ENCODE results near the gene MAIP1. TPM values are rescaled to one million over a fixed set of nuclear protein-coding genes. Genes with fewer than 3 reads are reported as not detected.
A peak's percentile ranks its signal among the peaks of the same experiment; 100 is the strongest.
"Not testable (repeated sequence)": the region's sequence is repeated elsewhere in the genome, so short reads cannot be mapped to it uniquely, and the experiment has no call there.

Gene MAIP1, protein sequence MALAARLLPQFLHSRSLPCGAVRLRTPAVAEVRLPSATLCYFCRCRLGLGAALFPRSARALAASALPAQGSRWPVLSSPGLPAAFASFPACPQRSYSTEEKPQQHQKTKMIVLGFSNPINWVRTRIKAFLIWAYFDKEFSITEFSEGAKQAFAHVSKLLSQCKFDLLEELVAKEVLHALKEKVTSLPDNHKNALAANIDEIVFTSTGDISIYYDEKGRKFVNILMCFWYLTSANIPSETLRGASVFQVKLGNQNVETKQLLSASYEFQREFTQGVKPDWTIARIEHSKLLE
- 10 to 100 TPM; 17.9 to 19.5 TPM for total RNA-seq

DNA sequence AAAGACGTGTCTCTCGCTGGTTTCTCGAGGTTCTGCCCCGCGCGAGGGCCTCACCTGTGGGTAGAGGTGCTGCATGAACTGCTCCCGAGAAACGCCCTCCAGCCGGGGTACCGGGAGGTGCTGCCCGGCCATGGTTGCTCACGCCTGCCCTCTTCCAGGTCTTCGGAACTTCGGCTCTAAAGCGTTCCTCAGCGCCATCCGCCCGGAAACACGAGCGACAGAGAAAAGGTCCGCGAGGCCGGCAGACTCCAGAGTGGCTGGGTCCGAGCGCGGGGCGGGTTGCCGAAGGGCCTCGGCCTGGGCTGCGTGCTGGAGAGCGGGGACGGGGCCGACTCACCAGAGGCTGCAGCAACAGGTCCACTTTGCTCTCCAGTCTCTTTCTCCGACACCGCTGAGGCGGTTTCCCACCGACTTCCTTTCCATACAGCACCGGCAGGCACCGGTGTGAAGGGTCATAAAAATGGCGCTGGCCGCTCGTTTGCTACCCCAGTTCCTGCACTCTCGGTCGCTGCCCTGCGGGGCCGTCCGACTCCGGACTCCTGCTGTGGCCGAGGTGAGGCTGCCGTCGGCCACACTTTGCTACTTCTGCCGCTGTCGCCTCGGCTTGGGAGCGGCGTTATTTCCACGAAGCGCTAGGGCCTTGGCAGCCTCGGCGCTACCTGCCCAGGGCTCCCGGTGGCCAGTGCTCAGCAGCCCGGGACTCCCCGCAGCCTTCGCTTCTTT lies at the start of gene MAIP1, which contains the start of gene TYW5:
Gene MAIP1 (plus strand): TSS at position 244 of the 723 bp plus-strand sequence. CDS start 217 bp downstream, at position 461.
Gene TYW5 (minus strand): TSS at position 153 of the 723 bp plus-strand sequence. CDS start 21 bp downstream, at position 132.
- Mint-ChIP-seq H3K36me3 (ENCODE audit: low read depth) (peaks cover 33% of the 10 kb centered on the region), H3K4me1 (peaks cover 64% of the 10 kb centered on the region), H3K9me3 (no peaks in the 10 kb centered on the region), H3K27ac (peak within 1 kb of the TSS; percentile 92), H3K27me3 (no peaks in the 10 kb centered on the region), H3K4me3 (peak within 1 kb of the TSS; percentile 98)
- ChIA-PET CTCF (no interaction called here), POLR2A (interaction anchor here (0.7 to 1.7 kb wide), 7 partner anchors 15 to 908 kb away, joined by 3 to 5 read pairs (median 3); partner anchors contain the start of genes C2orf69 and SGO2)
- DNase-seq: peak; percentile 81

DNA sequence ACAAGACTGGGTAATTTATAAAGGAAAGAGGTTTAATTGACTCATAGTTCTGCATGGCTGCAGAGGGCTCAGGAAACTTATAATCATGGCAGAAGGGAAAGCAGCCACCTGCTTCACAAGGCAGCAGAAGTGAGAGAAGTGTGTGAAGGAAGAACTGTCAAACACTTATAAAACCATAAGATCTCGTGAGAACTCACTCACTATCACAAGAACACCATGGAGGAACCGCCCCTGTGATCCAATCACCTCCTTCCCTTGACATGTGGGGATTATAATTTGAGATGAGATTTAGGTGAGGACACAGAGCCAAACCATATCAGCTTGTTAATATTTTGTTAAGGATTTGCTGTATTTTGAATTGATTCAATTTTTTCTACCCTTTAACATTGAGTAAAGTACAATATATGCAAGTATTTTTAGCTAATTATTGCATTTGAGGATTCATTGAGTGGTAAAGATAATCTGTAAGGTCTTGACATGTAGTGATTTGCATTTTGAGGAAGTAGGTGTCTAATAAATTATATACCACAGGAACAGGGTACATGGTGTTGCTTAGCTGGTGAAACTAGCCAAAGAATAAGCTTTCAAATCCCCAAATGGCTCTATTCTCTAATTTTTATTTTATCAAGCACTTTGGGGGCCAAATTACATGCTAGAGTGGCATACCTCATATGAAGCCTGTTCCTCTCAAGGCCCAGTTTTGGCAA lies 48.2 kb upstream of the MAIP1 start:
- Mint-ChIP-seq H3K4me3 (no peak overlapping the region), H3K4me1 (peaks cover 10% of the 10 kb centered on the region), H3K27me3 (peaks cover 14% of the 10 kb centered on the region), H3K9me3 (no peaks in the 10 kb centered on the region), H3K27ac (no peak overlapping the region), H3K36me3 (ENCODE audit: low read depth) (peaks cover 3% of the 10 kb centered on the region)
- ChIA-PET CTCF (no interaction called here), POLR2A (no interaction called here)
- DNase-seq: no peak

DNA sequence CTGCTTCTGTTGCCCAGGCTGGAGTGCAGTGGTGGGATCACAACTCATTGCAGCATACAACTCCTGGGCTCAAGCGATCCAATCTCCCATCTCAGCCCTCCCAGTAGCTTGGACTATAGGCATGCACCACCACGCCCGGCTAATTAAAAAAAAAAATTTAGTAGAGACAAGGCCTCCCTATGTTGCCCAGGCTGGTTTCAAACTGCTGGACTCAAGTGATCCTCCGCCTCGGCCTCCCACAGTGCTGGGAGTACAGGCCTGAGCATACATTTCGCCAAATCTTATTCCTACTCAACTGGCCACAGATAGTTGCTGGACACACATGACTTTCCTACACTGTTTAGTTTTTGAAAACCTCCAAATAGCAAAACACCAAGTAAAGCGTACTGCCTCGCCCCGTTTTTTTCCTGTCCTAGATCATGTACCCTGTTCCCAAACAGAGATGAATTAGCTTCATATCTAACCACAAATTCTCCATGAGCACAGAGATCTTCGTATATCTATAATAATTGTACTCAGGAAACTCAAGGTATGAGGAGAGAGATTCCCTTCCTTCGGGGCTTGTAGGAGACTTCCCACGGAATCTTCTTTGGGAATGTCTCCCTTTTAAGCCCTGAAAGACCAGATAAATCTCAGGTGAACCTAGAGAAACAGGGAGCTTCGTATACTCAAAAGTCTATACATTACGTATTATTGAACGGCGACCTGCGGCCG lies 44.9 kb upstream of the MAIP1 start:
- H3K36me3 Mint-ChIP-seq (ENCODE audit: low read depth): peaks cover 19% of the 10 kb centered on the region
- POLR2A ChIA-PET: interaction anchor here (0.7 to 1.7 kb wide), 9 partner anchors 9 to 1870 kb away, joined by 3 to 7 read pairs (median 3); partner anchors contain the start of genes SGO2 and TYW5
- H3K4me1 Mint-ChIP-seq: peaks cover 31% of the 10 kb centered on the region
- CTCF ChIA-PET: interaction anchor here (0.8 to 1.5 kb wide), 2 partner anchors 30 to 170 kb away, joined by 4 to 5 read pairs; no protein-coding TSS in a partner anchor
- H3K27me3 Mint-ChIP-seq: peaks cover 4% of the 10 kb centered on the region
- H3K4me3 Mint-ChIP-seq: peak overlapping the region; percentile 96
- no peaks in the 10 kb centered on the region for H3K9me3 Mint-ChIP-seq
- H3K27ac Mint-ChIP-seq: peak overlapping the region; percentile 90
- no peak for DNase-seq

GRCh38 chr2:199911052-199911876 lies 44.1 kb upstream of the MAIP1 start, which contains the start of gene C2orf69:
TSS of gene C2orf69 (plus strand) at chr2:199911293. CDS start at chr2:199911439, 146 bp downstream.
- DNase-seq: peak; percentile 93
- H3K36me3 Mint-ChIP-seq (ENCODE audit: low read depth): peaks cover 25% of the 10 kb centered on the region
- H3K4me3 Mint-ChIP-seq: peak within 1 kb of the TSS; percentile 96
- ChIA-PET CTCF (interaction anchor here (0.8 to 1.5 kb wide), 3 partner anchors 20 to 171 kb away, joined by 3 to 5 read pairs (median 4); no protein-coding TSS in a partner anchor), POLR2A (interaction anchor here (0.7 to 1.7 kb wide), 13 partner anchors 10 to 1869 kb away, joined by 3 to 7 read pairs (median 3); partner anchors contain the start of genes MAIP1, SGO2 and TYW5)
- peak within 1 kb of the TSS; percentile 90 for H3K27ac Mint-ChIP-seq
- no peaks in the 10 kb centered on the region for H3K27me3 Mint-ChIP-seq
- peaks cover 32% of the 10 kb centered on the region for H3K4me1 Mint-ChIP-seq
- peaks cover 4% of the 10 kb centered on the region for H3K9me3 Mint-ChIP-seq

DNA sequence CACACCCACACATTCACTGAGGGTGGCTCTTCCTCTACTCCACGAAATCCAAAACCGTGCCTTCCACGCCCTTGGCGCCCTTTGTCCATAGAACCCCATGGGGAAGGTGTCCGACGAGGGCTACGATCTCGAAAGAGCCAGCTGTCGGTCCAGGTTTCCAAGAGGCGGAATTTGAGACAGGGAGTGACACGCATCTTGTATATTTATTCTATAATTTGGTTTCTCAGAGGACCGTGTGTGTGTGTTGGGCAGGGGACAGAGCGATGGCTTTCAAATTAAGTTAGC lies 43.6 kb upstream of the MAIP1 start:
- ChIA-PET CTCF (interaction anchor here (0.8 to 1.0 kb wide), 4 partner anchors 20 to 172 kb away, joined by 3 read pairs; no protein-coding TSS in a partner anchor), POLR2A (interaction anchor here (0.8 to 1.7 kb wide), 9 partner anchors 11 to 618 kb away, joined by 3 to 7 read pairs (median 3); partner anchors contain the start of genes MAIP1 and TYW5)
- H3K27ac Mint-ChIP-seq: peak overlapping the region; percentile 90
- H3K36me3 Mint-ChIP-seq (ENCODE audit: low read depth): peaks cover 31% of the 10 kb centered on the region
- peaks cover 33% of the 10 kb centered on the region for H3K4me1 Mint-ChIP-seq
- no peak for DNase-seq
- peak overlapping the region; percentile 96 for H3K4me3 Mint-ChIP-seq
- H3K9me3 Mint-ChIP-seq: peaks cover 9% of the 10 kb centered on the region
- no peaks in the 10 kb centered on the region for H3K27me3 Mint-ChIP-seq

GRCh38 chr2:199912553-199913114 lies 42.7 kb upstream of the MAIP1 start:
- Mint-ChIP-seq H3K9me3 (peaks cover 16% of the 10 kb centered on the region), H3K27ac (peak overlapping the region; percentile 90), H3K4me3 (peak overlapping the region; percentile 96), H3K4me1 (peaks cover 33% of the 10 kb centered on the region), H3K36me3 (ENCODE audit: low read depth) (peaks cover 39% of the 10 kb centered on the region)
- POLR2A ChIA-PET: interaction anchor here (1.2 to 1.4 kb wide), 4 partner anchors 15 to 73 kb away, joined by 3 to 6 read pairs (median 4); partner anchors contain the start of genes MAIP1 and TYW5
- CTCF ChIA-PET: interaction anchor here (0.8 to 1.0 kb wide), 3 partner anchors 30 to 173 kb away, joined by 3 read pairs; no protein-coding TSS in a partner anchor
- not testable (repeated sequence) for DNase-seq, H3K27me3 Mint-ChIP-seq

GRCh38 chr2:199914372-199914958 lies 40.9 kb upstream of the MAIP1 start:
- ChIA-PET POLR2A (no interaction called here), CTCF (no interaction called here)
- H3K27me3 Mint-ChIP-seq: no peaks in the 10 kb centered on the region
- H3K27ac Mint-ChIP-seq: peak overlapping the region; percentile 9
- peaks cover 16% of the 10 kb centered on the region for H3K9me3 Mint-ChIP-seq
- H3K4me3 Mint-ChIP-seq: peak overlapping the region; percentile 4
- DNase-seq: no peak
- peaks cover 33% of the 10 kb centered on the region for H3K4me1 Mint-ChIP-seq
- peaks cover 54% of the 10 kb centered on the region for H3K36me3 Mint-ChIP-seq (ENCODE audit: low read depth)

DNA sequence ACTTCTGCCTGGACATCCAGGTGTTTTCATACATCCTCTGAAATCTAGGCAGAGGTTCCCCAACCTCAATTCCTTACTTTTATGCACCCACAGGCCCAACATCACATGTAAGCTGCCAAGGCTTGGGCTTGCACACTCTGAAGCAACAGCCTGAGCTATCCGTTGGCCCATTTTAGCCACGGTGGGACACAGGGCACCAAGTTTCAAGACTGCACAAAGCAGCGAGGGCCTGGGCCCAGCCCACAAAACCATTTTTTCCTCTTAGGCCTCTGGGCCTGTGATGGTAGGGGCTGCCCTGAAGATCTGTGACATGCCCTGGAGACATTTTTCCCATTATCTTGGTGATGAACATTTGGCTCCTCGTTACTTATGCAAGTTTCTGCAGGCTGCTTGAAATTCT lies 38.4 kb upstream of the MAIP1 start:
- Mint-ChIP-seq H3K27ac (no peak overlapping the region), H3K27me3 (no peaks in the 10 kb centered on the region), H3K4me3 (no peak overlapping the region), H3K9me3 (peaks cover 16% of the 10 kb centered on the region), H3K36me3 (ENCODE audit: low read depth) (peaks cover 64% of the 10 kb centered on the region), H3K4me1 (peaks cover 24% of the 10 kb centered on the region)
- CTCF ChIA-PET: no interaction called here
- no peak for DNase-seq
- POLR2A ChIA-PET: no interaction called here

GRCh38 chr2:199922856-199923255 lies 32.5 kb upstream of the MAIP1 start:
- Mint-ChIP-seq H3K36me3 (ENCODE audit: low read depth) (peaks cover 52% of the 10 kb centered on the region), H3K27me3 (no peaks in the 10 kb centered on the region), H3K4me3 (no peak overlapping the region), H3K27ac (no peak overlapping the region), H3K9me3 (no peaks in the 10 kb centered on the region), H3K4me1 (peaks cover 18% of the 10 kb centered on the region)
- ChIA-PET CTCF (no interaction called here), POLR2A (interaction anchor here (1.9 kb wide), 1 partner anchor 12 kb away, joined by 7 read pairs; the partner anchor contains the start of gene C2orf69)
- no peak for DNase-seq

DNA sequence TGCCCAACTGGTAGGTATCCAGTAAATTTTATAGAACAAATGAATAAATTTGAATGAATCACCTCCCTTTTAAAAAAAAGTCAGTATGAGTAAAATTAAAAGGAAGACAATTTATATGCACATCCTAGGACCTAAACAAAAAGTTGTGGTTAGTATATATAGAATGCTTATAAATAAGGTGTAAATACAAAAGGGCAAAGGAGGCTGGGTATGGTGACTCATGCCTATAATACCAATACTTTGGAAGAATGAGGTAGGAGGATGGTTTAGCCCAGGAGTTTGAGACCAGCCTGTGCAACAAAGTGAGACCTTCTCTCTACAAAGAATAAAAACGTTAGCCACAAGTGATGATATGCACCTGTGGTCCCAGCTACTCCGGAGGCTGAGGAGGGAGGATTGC lies 31.5 kb upstream of the MAIP1 start:
- H3K36me3 Mint-ChIP-seq (ENCODE audit: low read depth): peaks cover 48% of the 10 kb centered on the region
- DNase-seq: no peak
- no peaks in the 10 kb centered on the region for H3K27me3 Mint-ChIP-seq
- H3K4me1 Mint-ChIP-seq: peaks cover 20% of the 10 kb centered on the region
- H3K4me3 Mint-ChIP-seq: no peak overlapping the region
- POLR2A ChIA-PET: interaction anchor here (1.9 kb wide), 1 partner anchor 13 kb away, joined by 7 read pairs; the partner anchor contains the start of gene C2orf69
- no peak overlapping the region for H3K27ac Mint-ChIP-seq
- H3K9me3 Mint-ChIP-seq: no peaks in the 10 kb centered on the region
- CTCF ChIA-PET: no interaction called here

DNA sequence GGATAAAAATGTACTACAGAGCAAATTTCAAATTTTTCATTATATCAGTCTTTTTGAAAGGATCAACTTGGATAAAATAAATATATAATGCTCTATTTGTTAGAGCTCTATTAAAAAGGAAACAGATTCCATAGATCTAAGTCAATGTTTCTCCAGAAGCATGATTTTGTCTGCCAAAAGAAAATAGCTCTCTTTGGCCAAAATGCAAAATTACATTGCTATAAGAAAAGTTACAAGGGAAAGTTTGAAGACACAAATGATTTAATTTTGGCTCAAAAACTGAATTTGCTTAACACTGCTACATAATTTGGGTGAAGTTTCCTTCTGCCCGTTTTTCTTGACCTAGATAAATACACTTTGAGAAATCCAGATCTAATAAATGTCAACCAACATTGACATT lies 28.6 kb upstream of the MAIP1 start:
- H3K36me3 Mint-ChIP-seq (ENCODE audit: low read depth): peaks cover 50% of the 10 kb centered on the region
- no peaks in the 10 kb centered on the region for H3K9me3 Mint-ChIP-seq
- ChIA-PET CTCF (interaction anchor here (0.9 kb wide), 1 partner anchor 188 kb away, joined by 4 read pairs; no protein-coding TSS in a partner anchor), POLR2A (interaction anchor here (2.0 kb wide), 1 partner anchor 15 kb away, joined by 6 read pairs; no protein-coding TSS in a partner anchor)
- H3K4me1 Mint-ChIP-seq: peaks cover 20% of the 10 kb centered on the region
- no peak for DNase-seq
- H3K4me3 Mint-ChIP-seq: no peak overlapping the region
- no peaks in the 10 kb centered on the region for H3K27me3 Mint-ChIP-seq
- no peak overlapping the region for H3K27ac Mint-ChIP-seq
